GM19239 (cell line): ENCODE measurements around the gene MAD1L1.
"Not testable (repeated sequence)": the region's sequence is repeated elsewhere in the genome, so short reads cannot be mapped to it uniquely, and the experiment has no call there.

Source experiments
- DNase-seq: peaks from one replicate; pipeline ENCODE4 v3.0.0; 2011; ENCODE audit warnings: low spot score; ENCODE audit not compliant: insufficient read length
- FAIRE-seq: peaks from 2 replicates; lab custom pipeline; 2011; peaks lifted over from hg19 to GRCh38; lab: Jason Lieb, UNC

Gene MAD1L1

DNA sequence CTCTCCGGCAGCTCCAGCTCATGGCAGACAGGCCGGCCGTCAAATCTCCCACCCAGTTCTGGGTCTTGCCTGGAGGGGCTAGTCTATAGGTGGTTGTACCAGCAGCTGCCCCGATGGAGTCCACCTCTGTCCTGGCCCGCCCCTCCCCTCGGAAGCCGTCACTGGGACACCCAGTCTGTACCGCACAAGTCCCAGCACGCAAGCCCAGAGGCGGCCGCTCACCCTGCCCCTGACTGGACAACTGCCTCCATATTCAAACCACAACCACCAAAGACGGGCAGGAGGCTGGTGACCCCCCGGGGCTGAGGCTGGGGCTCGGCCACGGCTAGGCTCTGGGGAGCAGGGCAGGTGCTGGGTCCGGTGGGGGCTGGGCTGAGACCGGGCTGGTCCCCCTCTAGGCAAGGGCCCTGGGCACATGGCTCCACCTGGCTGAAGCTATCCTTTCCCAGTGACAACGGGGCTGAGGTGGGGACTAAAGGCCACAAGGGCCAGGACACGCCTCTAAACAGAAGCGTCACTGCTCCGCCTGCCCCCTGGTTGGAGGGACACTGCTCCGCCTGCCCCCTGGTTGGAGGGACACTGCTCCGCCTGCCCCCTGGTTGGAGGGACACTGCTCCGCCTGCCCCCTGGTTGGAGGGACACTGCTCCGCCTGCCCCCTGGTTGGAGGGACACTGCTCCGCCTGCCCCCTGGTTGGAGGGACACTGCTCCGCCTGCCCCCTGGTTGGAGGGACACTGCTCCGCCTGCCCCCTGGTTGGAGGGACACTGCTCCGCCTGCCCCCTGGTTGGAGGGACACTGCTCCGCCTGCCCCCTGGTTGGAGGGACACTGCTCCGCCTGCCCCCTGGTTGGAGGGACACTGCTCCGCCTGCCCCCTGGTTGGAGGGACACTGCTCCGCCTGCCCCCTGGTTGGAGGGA lies 371.6 kb downstream of the MAD1L1 start:
- not testable (repeated sequence) for DNase-seq, FAIRE-seq

DNA sequence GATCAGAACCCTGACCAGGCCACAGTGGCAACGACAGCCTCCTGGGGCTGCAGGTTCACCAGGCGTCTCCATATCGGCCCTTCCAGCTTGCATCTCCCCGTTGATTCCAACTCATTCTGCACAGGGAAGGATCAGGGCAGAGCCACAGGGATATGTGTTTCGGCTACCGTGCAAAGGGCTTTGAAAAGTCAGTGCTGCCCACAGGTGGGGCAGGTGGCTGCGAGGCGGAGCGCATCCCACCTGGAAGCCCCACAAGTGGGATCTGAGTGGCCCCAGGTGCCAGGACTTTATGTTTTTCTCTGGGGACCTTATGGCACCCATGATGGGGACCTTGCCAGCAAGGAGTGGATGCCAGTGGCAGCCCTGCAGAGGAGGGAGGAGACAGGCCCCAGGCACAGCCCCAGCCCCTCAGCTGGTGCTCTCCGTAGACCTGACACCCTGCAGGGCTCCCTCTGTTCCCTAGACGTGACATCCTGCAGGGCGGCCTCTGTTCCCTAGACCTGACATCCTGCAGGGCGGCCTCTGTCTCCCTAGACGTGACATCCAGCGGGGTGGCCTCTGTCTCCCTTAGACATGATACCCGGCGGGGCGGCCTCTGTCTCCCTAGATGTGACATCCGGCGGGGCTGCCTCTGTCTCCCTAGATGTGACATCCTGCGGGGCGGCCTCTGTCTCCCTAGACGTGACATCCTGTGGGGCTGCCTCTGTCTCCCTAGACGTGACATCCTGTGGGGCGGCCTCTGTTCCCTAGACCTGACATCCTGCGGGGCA lies 373.3 kb downstream of the MAD1L1 start:
- FAIRE-seq (no peak), DNase-seq (no peak)

DNA sequence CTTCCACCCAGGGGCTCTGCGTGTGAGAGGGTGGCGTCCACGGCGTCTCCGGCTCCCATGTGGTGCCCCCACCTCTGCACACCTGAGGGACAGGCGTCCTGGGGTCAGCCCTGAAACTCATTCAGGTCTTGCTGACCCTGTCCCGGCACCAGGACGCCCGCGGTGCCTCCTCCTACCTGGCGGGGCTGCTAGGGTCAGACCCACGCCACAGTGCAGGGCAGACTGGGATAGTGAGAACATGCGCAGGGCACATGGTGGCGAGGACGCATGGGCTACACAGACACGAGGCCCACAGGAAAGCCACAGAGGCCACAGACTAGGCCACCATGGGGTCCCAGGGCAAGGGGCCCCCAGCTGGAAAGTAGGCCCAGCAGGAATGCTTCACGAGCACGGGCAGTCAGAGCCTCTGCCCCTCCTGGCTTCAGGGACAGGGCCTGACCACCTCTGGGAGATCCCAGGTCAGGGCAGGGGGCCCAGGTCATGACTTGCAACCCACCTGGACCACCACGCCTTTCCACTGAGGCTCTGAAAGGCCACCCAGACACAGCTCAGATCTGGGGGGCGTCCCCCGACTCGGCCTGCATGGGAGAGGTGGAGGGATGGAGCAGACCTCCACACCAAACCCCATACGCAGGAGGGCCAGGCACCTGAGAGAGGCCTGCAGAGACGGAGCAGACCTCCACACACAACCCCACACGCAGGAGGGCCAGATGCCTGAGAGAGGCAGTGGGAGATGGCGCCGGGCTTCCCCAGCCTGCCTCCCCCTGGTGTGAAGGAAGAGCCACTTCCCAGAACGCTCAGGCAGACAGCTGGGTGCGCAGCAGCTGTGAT lies 374.1 kb downstream of the MAD1L1 start:
- FAIRE-seq (no peak), DNase-seq (no peak)

DNA sequence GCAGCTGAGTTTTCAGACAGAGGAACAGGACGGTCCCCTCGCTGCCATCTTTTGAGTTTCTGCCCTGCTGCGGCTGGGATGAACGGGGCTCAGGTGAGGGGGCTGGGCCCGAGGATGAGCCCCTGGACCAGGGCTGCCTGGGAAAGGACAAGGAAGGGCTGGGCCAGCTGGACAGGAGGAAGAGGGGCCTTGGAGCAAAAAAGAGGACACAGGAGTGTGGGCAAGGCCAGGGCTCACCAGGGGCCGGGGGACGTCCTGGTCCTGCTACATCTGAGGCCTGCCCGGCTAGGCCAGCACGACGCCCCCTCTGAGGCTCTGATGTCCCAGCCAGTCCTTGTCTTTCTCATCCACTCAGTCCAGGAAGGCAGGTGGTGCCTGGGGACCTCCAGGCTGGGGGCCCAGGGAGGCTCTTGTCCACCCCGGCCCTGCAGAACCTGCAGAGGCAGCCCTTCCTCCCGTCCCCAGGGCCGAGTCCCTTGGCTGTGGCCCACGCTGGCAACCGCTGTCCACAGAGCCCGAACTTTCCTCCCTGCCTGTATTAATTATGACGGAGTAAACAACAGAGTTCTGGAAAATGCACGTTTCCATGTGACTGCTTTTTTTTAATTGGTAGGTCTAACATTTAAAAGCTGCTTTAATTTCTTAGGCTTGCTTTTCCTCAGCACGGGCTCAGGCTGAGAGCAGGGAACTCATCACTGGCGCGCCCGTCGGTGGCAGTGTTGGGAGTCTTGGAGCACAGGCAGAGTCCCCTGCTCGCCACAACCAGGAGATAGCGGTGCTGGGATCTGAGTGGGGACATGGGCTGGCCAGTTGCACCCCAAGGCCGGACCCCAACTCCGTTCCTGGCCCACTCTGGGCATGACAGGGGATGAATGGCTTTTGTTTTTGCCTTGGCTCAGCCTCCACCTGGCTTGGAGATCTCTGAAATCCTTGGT lies 375.0 kb downstream of the MAD1L1 start:
- DNase-seq (no peak), FAIRE-seq (no peak)

DNA sequence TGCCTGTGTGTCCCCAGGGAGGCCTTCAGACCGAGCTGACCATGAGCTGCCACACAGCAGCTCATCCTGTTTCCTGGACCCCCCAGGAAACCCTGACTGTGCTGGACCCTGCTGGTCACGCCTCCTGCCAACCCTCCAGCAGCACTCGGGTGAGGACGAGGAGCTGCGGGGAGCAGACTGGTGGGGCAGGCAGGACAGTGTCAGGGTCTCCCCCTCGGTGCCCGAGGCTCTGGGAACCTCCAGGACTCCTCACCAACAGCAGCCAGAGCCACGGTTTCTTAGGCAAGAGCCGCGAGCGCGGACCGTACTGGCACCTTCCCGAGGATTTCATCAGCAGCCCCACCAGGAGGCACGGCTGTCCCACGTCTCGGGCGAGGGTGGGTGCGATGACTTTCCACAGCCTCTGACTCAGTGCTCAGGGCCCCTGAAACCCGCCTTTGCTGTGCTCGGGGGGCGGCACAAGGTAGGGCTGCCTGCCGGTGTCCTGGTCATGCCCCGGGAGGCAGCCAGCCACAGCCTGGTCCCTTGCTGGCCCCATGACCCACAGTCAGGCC lies 375.8 kb downstream of the MAD1L1 start:
- no peak for DNase-seq

DNA sequence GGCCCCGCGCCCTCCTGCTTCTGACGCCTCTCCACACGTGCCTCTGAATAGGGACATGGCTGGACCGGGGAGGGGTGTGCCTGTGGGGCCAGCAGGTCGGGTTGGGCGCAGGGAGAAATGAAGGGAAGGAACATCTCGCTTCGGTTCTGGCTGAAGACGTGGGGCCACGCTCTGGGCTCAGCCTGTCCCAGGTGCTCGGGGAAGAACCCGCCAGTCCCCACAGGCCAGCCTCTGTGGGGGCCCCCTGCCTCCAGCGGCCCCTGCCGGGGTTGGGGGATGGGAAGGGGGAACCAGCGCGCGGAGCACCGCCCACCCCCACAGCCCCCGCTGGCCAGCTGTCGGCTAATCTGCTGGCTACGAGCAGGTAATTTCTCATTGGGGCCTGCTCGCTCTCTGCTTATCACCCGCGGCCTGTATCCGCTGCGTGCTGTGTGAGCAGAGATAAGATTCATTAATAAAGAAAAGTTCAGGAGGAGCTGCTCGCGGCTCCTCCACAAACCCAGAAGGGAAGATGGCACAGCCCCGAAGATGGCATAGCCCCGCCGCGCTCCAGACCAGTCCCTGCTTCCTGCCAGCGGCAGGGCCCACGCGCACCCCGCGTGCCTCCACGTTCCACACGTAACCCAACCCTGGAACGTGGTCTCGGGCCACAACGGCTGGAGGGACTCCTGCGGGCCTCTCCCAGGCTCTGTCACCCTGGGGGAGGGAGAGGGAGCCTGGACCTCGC lies 376.4 kb downstream of the MAD1L1 start:
- no peak for FAIRE-seq
- no peak for DNase-seq

More for the DNA sequence above, 375.8 kb downstream of the MAD1L1 start:
- no peak for FAIRE-seq

DNA sequence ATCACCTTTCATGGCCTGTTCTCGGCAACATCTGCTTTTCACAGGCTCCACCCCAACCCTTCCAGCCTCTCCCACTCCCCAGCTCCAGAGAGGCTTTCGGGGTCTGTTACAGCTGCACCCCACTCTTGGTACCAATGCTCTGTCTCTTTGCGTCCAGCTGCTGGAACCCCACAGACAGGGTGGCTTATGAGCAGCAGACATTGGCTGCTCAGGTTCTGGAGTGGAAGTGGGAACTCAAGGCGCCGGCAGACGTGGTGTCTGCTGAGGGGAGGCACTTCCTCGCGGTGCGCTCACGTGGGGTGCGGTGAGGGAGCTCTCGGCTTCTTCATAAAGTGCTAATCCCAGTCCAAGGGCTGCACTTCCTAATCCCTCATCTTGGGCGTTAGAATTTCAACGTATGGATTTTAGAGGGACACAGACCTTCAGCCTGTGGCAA lies 377.0 kb downstream of the MAD1L1 start:
- DNase-seq (no peak), FAIRE-seq (no peak)

DNA sequence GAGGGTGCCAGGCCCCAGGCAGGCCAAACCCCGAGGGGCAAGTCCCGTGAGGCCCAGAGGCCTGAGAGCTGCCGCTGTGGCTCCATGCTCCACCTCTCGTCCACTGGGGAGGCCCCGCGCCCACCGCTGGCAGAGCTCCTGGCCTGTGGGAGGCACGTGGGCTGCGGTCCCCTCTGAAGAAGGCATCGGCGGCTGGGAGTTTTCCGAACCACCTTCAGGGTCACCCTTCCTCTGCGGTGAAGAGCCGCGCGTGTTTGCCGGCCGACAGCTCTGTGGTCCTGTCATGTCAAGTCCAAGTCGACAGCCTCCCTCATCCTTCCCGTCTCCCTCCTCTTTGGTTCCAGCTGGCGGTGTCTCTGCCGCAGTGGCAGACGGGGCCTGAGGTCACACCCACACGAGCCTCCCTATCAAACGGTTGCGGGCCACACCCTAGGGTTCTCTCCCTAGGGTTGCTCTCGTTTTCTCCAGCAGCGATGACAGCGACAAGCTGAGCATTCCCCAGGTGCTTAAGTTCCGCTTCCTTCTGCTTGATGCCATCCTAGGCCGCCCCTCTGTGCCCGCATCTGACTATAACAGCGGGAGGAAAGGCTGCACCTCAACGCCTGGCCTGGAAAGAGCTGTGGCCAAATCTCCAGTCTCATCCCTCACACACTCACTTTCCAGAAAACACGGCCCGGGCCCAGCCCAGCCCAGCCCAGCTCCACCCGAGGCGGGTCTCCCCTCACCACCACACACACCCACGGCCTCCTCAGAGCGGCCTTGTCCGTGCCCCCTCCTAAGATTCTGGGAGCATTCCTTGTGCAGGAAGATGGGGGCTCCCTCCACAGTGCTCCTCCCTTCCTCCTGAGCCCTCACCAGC lies 377.6 kb downstream of the MAD1L1 start:
- DNase-seq (no peak), FAIRE-seq (no peak)

DNA sequence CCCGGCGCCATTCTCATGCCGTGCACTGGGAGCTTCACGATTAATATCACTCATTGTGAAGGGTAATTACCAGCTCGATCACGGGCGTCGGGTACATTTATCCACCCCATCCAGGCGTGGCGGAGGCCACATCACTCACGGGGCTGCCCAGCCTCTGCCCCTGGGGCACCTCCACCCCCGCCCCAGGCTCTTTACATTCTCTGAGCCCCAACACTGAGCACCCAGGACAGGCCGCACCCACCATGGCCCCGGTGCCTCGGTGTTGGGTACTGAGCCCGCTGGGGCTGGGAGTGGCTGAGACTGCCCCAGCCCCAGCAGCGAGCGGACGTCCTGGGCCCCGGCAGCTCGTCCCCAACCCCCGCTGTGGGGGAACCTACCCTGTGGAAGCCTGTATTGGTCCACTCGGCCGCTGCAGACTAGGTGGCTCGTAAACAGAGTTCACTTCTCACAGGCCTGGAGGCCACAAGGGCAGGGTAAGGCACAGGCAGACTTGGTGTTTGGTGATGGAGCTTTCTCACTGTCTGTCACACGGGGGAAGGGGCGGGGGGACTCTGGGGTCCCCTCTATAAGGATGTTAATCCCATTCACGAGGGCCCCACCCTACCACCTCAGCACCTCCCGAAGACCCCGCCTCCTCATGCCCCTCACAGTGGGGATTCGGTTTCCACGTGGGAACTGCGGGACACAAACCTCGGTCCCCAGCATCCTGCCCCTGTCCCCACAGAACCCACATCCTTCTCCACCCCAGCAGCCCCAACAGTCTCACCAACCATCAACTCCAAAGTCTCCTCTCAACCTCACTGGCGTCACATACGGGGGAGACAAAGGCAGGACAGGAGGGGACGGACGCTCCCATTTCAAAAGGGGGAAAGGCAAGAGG lies 378.5 kb downstream of the MAD1L1 start:
- FAIRE-seq: no peak
- DNase-seq: no peak

DNA sequence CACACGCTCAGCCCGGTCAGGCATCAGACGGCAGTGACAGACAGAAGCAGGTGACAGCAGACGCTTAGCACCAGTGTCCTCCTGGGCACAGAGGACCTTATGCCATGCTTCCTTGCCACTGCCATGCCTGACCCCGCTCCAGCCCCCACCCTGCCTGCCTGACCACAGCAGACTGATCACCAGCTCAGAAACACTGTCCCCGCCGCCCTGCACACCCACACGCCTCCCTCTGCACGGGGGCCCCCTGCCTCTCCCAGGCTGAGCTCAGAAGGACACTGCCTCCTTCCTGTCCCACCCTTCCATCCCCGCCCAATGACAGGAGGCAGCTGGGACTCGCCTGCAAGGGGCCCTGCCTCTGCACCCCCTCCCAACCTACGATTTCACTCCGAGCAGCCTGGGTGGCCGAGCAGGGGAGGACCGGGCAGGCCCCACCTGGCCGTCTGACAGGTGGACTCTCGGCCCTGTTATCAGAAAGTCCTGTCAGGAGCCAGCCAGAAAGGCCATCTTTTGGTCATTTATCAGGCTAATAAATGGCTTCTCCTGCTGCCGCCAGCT lies 379.2 kb downstream of the MAD1L1 start:
- DNase-seq (no peak), FAIRE-seq (no peak)

DNA sequence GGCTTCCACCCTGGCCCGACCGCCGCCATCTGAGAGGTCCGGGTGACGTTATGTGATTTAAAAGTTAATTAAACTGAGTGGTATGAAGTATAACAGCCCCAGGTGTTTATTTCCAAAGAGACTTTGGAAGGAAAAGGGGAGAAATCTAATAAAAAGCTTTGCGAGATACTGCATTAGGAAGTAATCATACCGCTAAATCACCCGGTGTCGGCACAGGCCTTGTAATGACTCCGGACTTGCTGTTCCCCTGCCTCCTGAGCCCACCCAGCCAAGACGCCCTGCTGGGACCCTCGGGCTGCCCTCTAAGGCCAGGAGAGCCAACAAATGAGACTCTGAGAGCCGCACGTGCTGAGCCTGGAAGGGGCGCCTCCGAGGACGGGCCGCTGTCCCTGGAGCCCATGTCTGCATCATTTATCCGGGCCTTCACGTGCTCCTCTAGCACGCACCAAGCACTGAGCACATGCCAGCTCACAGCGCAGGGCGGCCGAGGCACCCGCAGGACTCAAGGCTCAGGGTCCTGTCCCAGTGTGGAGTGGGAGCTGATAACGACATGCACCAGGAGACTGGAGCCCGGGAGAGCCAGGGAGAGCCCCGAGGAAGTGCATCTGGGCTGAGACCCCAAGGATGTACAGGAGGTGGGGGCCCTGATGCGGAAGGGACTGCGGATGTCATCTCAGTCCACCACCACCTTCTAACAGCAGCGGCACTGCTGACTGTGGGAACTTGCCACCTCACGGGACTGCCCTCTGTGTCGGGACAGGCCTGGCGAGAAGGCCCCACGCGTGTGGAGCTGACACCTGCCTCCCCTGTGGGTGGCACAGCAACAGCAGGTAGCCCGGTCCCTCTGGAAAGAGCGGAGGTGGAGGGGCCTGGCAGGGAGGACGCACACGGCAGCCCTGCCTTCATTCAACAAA lies 380.0 kb downstream of the MAD1L1 start:
- FAIRE-seq: no peak

DNA sequence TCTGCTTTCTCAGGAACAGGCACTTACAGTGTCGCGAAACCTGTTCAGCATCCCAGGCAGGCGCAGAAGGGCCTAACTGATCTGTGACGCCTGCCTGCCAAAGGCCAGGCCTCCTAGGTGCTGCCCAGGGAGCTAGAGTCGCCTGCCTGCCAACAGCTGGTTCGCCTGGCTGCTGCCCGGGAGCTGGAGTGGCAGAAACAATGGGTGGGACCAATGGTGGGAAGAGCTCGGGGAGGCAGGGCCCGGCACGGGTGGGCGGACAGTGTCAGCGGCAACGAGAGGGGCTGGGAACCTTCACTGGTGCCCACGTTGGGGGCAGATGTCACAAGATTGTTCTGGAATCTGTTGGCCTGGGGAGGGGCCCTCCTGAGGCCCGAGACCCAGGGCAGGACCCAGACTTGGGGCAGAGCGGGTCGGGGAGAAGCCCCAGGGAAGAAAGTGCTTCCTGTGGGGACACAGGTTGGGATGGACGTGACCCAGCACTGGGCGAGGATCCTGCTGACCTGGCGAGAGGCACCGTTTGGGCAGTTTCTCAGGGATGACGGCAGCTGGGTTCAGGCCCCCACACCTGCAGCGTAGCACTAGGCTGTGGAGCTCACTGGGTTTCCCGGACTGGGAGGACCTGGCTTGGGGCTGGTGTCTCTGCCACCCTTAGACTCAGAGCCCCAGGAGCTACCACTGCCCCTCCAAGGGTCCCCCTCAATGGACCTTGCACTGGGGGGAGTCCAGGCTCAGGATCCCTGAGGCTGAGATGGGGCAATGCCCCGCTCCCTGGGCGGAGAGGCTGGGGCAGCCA lies 380.8 kb downstream of the MAD1L1 start:
- no peak for FAIRE-seq
- no peak for DNase-seq

More for the DNA sequence above, 380.0 kb downstream of the MAD1L1 start:
- no peak for DNase-seq

DNA sequence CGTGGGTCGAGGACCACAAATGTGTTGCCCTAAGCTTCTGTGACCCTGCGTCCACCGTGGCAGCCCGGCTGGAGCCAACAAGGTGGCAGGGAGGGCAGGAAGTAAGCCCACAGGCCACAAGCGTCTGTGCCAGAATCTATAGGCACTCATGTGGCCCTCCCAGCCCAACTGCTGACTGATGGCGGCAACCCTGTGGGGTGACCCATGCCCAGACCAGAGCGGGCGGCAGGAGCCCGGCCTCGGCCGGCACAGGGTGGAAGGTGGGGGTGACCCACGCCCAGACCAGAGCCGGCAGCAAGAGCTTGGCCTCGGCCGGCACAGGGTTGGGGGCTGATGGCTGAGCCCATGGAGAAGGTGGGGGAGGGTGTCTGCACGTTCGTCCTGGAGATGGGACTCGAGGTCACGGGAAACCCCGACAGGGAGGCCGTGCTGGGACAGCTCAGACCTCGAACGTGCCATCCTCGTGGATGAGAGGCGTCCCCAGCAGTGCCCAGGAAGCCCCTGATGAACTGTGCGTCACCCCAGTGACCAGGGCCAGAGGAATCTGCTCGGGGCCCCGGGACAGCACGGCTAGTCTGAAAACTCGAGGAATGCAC lies 381.7 kb downstream of the MAD1L1 start:
- DNase-seq (no peak), FAIRE-seq (no peak)
